ENCODE measurements around the gene THSD7A.

THSD7A gene

GRCh38 chr7:11507929-11508328 is 324.1 kb downstream of the THSD7A start:
- Mint-ChIP-seq H3K9me3 (peaks cover 3% of the 10 kb centered on the region), H3K4me1 (no peaks in the 10 kb centered on the region), H3K27ac (no peak overlapping the region), H3K27me3 (no peaks in the 10 kb centered on the region), H3K4me3 (no peak overlapping the region), H3K36me3 (ENCODE audit: low read depth) (no peaks in the 10 kb centered on the region)
- ATAC-seq (no peak), DNase-seq (no peak)

DNA sequence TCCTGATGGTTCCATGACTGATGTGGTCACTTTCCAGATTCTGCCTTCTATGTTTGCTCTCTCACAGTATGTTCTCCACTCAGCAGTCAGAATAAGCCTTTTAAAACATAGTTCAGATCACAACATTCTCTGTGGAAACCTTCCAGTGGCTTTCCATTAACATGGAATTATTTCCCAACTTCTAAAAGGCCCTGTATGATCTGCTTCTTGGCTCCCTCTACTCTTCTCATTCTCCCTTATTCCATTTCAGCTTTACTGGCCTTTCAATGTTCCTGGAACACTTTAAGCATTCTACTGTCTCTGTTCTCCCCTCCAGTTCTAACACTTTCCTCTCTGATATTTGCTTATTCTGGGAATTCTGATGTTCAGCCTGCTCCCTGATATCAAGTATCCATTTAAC is 325.6 kb downstream of the THSD7A start:
- no peak for DNase-seq
- peaks cover 10% of the 10 kb centered on the region for H3K9me3 Mint-ChIP-seq
- H3K36me3 Mint-ChIP-seq (ENCODE audit: low read depth) = no peaks in the 10 kb centered on the region
- H3K4me1 Mint-ChIP-seq = no peaks in the 10 kb centered on the region
- no peaks in the 10 kb centered on the region for H3K27me3 Mint-ChIP-seq
- no peak for ATAC-seq
- no peak overlapping the region for H3K4me3 Mint-ChIP-seq
- no peak overlapping the region for H3K27ac Mint-ChIP-seq

- no peak overlapping the region for H3K27ac Mint-ChIP-seq
- no peaks in the 10 kb centered on the region for H3K27me3 Mint-ChIP-seq
- H3K36me3 Mint-ChIP-seq (ENCODE audit: low read depth) = no peaks in the 10 kb centered on the region
- no peaks in the 10 kb centered on the region for H3K4me1 Mint-ChIP-seq
- DNase-seq = no peak
- peaks cover 14% of the 10 kb centered on the region for H3K9me3 Mint-ChIP-seq
- no peak for ATAC-seq
- H3K4me3 Mint-ChIP-seq = no peak overlapping the region
Measured at GRCh38 chr7:11505471-11505985, 326.5 kb downstream of the THSD7A start.

GRCh38 chr7:11492307-11492706 is 339.7 kb downstream of the THSD7A start:
- Mint-ChIP-seq H3K9me3 (peaks cover 7% of the 10 kb centered on the region), H3K4me3 (no peak overlapping the region), H3K27ac (no peak overlapping the region), H3K4me1 (no peaks in the 10 kb centered on the region), H3K36me3 (ENCODE audit: low read depth) (no peaks in the 10 kb centered on the region), H3K27me3 (no peaks in the 10 kb centered on the region)
- DNase-seq = no peak
- no peak for ATAC-seq

DNA sequence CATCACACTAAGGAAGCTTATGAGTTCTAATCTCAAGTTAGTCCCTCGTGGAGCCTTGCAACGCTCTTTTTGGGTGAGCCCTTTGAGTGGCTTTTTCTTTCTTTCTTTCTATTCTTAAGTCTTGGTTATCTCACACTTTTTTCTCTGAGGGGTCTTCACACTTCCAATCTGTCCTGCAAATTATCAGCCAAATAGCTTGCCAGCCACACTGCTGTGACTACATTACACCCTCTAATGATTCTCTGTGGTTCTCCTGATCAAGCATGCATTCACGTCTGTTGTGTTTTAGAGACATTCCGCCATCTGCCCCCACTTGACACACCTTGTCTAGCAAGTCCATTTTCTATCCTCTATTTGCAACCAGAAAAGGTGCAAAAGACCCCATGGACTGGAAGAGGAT is 340.2 kb downstream of the THSD7A start:
- Mint-ChIP-seq H3K36me3 (ENCODE audit: low read depth) (no peaks in the 10 kb centered on the region), H3K4me3 (no peak overlapping the region), H3K27me3 (no peaks in the 10 kb centered on the region), H3K4me1 (no peaks in the 10 kb centered on the region), H3K27ac (no peak overlapping the region), H3K9me3 (peaks cover 10% of the 10 kb centered on the region)
- DNase-seq = no peak
- no peak for ATAC-seq

DNA sequence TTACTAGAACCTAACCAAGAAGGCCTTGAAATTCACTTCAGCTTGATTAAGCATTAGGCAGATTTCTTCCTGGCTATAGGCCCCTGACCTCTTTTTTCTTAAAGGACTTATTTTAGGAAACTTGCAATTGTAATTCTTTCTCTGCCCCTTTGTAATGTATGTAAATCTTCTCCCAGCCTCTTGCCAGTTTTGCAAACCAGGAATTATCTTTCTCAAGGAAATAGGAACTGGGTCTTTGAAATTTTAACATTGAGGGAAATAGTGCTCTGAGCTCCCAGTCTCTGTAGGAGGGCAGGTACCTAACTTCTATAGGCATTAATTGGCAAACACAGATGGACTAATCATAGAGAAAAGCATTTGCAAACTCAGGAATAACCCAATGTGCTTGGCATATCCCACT is 342.7 kb downstream of the THSD7A start:
- no peak for ATAC-seq
- Mint-ChIP-seq H3K27ac (no peak overlapping the region), H3K4me3 (no peak overlapping the region), H3K4me1 (no peaks in the 10 kb centered on the region), H3K27me3 (no peaks in the 10 kb centered on the region), H3K9me3 (peaks cover 10% of the 10 kb centered on the region), H3K36me3 (ENCODE audit: low read depth) (no peaks in the 10 kb centered on the region)
- DNase-seq = no peak

- H3K27ac Mint-ChIP-seq = no peak overlapping the region
- no peaks in the 10 kb centered on the region for H3K4me1 Mint-ChIP-seq
- no peak for DNase-seq
- no peaks in the 10 kb centered on the region for H3K27me3 Mint-ChIP-seq
- ATAC-seq = no peak
- H3K36me3 Mint-ChIP-seq (ENCODE audit: low read depth) = no peaks in the 10 kb centered on the region
- no peak overlapping the region for H3K4me3 Mint-ChIP-seq
- peaks cover 10% of the 10 kb centered on the region for H3K9me3 Mint-ChIP-seq
Measured at GRCh38 chr7:11486271-11486670, 345.7 kb downstream of the THSD7A start.

GRCh38 chr7:11485636-11486035 is 346.4 kb downstream of the THSD7A start:
- Mint-ChIP-seq H3K4me3 (no peak overlapping the region), H3K36me3 (ENCODE audit: low read depth) (no peaks in the 10 kb centered on the region), H3K27me3 (no peaks in the 10 kb centered on the region), H3K4me1 (no peaks in the 10 kb centered on the region), H3K9me3 (peaks cover 10% of the 10 kb centered on the region), H3K27ac (no peak overlapping the region)
- ATAC-seq = no peak
- DNase-seq = no peak

- ATAC-seq = no peak
- no peaks in the 10 kb centered on the region for H3K9me3 Mint-ChIP-seq
- no peak for DNase-seq
- H3K4me1 Mint-ChIP-seq = no peaks in the 10 kb centered on the region
- H3K27ac Mint-ChIP-seq = no peak overlapping the region
- H3K4me3 Mint-ChIP-seq = no peak overlapping the region
- H3K36me3 Mint-ChIP-seq (ENCODE audit: low read depth) = no peaks in the 10 kb centered on the region
- H3K27me3 Mint-ChIP-seq = no peaks in the 10 kb centered on the region
Measured at GRCh38 chr7:11480143-11480542, 351.9 kb downstream of the THSD7A start.

GRCh38 chr7:11478882-11479281 is 353.1 kb downstream of the THSD7A start:
- H3K27me3 Mint-ChIP-seq = no peaks in the 10 kb centered on the region
- H3K4me1 Mint-ChIP-seq = no peaks in the 10 kb centered on the region
- no peak for DNase-seq
- no peak overlapping the region for H3K4me3 Mint-ChIP-seq
- no peaks in the 10 kb centered on the region for H3K36me3 Mint-ChIP-seq (ENCODE audit: low read depth)
- no peak overlapping the region for H3K27ac Mint-ChIP-seq
- no peaks in the 10 kb centered on the region for H3K9me3 Mint-ChIP-seq
- ATAC-seq = no peak

DNA sequence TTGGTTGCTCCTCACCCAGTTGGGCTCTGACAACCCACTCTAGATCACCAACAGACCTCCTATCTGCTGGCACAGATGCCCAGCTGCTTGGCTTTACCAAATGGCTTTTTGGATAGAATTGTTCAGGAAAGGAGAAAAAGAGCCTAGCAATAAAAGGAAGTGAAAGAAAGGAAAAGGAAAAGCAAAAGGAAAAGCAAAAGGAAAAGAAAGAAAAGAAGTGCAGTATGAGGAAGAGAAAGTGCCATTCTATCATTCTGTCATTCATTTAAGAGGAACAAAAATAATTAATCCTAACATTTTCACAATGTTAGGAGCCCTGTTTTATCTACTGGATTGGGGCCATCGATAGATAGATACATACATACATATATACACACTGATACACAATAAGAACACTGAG is 353.6 kb downstream of the THSD7A start:
- Mint-ChIP-seq H3K4me1 (no peaks in the 10 kb centered on the region), H3K36me3 (ENCODE audit: low read depth) (no peaks in the 10 kb centered on the region), H3K27ac (no peak overlapping the region), H3K4me3 (no peak overlapping the region), H3K9me3 (no peaks in the 10 kb centered on the region), H3K27me3 (no peaks in the 10 kb centered on the region)
- DNase-seq = no peak
- ATAC-seq = no peak

DNA sequence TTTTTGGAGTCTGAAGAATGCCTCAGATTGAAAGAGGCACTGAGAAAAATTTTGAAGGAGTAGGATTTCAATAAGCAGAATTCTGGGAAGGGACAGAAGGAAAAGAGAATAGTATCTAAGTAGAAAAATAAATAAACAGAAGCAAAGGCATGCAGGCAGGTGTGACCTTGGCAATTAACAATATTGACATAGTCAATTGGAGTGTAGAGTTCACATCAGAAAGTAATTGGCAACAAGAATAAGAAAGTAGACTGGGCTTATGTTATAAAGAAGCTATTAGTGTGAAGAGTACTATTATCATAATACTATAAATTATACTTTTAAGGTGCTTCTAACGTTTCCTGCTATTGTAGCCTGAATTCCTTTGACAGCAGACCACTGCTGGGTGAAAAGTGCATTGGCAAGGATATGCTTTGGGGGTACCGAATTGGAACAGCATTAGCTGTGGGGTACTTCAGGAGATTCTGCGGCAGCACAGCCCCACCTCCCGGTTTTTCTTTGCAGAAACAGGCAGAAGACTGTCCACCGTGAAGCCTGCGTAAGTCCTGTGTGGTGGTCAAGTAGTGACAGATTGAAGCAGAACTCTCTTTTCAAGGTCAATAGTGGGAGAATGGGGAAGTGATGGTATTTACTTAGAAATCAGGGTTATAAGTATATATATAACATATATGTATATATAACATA is 357.0 kb downstream of the THSD7A start:
- H3K27ac Mint-ChIP-seq = no peak overlapping the region
- no peaks in the 10 kb centered on the region for H3K9me3 Mint-ChIP-seq

DNA sequence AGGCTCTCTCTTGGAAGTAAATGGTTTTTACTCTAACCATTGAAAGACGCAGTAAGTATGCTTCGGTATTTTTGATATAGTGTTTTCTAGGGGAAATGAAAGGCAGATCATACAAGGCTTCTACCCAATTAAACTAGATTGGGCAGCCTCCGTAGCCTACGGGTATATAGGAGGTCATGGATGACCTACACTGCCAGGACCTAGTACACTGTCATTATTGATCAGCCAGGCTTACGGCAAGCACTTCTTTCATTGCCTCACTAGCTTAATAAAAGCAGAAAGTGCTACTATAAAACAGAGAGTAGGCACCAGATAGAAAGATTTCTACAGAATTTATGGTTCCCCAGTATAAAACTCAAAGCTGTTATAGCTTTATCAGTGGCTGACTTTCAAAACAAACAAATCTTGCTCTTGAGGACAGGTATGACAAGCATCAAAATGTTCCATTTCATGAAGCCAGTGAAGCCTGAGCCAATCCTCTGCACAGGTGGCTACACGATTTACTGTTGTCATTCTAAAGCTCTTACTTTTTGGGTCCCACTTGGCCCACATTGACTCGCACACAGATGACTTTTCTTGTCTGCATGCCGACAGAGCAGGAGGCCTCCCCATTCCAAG is 358.1 kb downstream of the THSD7A start:
- no peaks in the 10 kb centered on the region for H3K4me1 Mint-ChIP-seq
- no peaks in the 10 kb centered on the region for H3K36me3 Mint-ChIP-seq (ENCODE audit: low read depth)
- no peak overlapping the region for H3K4me3 Mint-ChIP-seq

More for the DNA sequence above, 357.0 kb downstream of the THSD7A start:
- H3K4me3 Mint-ChIP-seq = no peak overlapping the region
- no peaks in the 10 kb centered on the region for H3K27me3 Mint-ChIP-seq
- ATAC-seq (no peak), DNase-seq (no peak)
- no peaks in the 10 kb centered on the region for H3K36me3 Mint-ChIP-seq (ENCODE audit: low read depth)
- no peaks in the 10 kb centered on the region for H3K4me1 Mint-ChIP-seq

GRCh38 chr7:11473220-11473619 is 358.8 kb downstream of the THSD7A start:
- Mint-ChIP-seq H3K9me3 (no peaks in the 10 kb centered on the region), H3K4me1 (no peaks in the 10 kb centered on the region), H3K27me3 (no peaks in the 10 kb centered on the region), H3K27ac (no peak overlapping the region), H3K4me3 (no peak overlapping the region), H3K36me3 (ENCODE audit: low read depth) (no peaks in the 10 kb centered on the region)
- DNase-seq (no peak), ATAC-seq (no peak)

More for the DNA sequence above, 358.1 kb downstream of the THSD7A start:
- Mint-ChIP-seq H3K27me3 (no peaks in the 10 kb centered on the region), H3K9me3 (no peaks in the 10 kb centered on the region), H3K27ac (no peak overlapping the region)
- ATAC-seq = no peak
- no peak for DNase-seq

- Mint-ChIP-seq H3K36me3 (ENCODE audit: low read depth) (no peaks in the 10 kb centered on the region), H3K9me3 (no peaks in the 10 kb centered on the region), H3K4me3 (no peak overlapping the region), H3K27me3 (no peaks in the 10 kb centered on the region), H3K27ac (no peak overlapping the region), H3K4me1 (no peaks in the 10 kb centered on the region)
- no peak for DNase-seq
- no peak for ATAC-seq
Measured at GRCh38 chr7:11472646-11473045, 359.4 kb downstream of the THSD7A start.

Measured in activated naive CD8-positive, alpha-beta T cell treated with anti-CD3 and anti-CD28 coated beads, Interleukin-2, amount 50 U/mL, for 24 hours (primary cell).